HUES64 (cell line): ENCODE data around the gene LZTR1.
"Not testable (repeated sequence)": the region's sequence is repeated elsewhere in the genome, so short reads cannot be mapped to it uniquely, and the experiment has no call there.

Source experiments
- H3K27ac ChIP-seq: 2 replicates; pipeline ENCODE4 v1.7.0; 2013; ENCODE audit warnings: low read depth, low read length, inconsistent platforms
- H3K27me3 ChIP-seq: 2 replicates; pipeline ENCODE4 v1.6.1; 2013; ENCODE audit warnings: mild to moderate bottlenecking, low read length; ENCODE audit not compliant: insufficient read depth
- H3K36me3 ChIP-seq: 2 replicates; pipeline ENCODE4 v1.6.1; 2013; ENCODE audit warnings: mild to moderate bottlenecking, low read length; ENCODE audit not compliant: insufficient read depth
- H3K4me1 ChIP-seq: 2 replicates; pipeline ENCODE4 v1.6.1; 2013; ENCODE audit warnings: mild to moderate bottlenecking, low read length, moderate library complexity; ENCODE audit not compliant: insufficient read depth
- H3K4me3 ChIP-seq: 2 replicates; pipeline ENCODE4 v1.5.1; 2013; ENCODE audit warnings: mild to moderate bottlenecking, low read length, moderate library complexity
- H3K9ac ChIP-seq: 2 replicates; pipeline ENCODE4 v1.6.1; 2013; ENCODE audit warnings: mild to moderate bottlenecking, low read depth, low read length
- H3K9me3 ChIP-seq: 2 replicates; pipeline ENCODE4 v1.6.1; 2013; ENCODE audit warnings: low read depth, low read length; ENCODE audit not compliant: insufficient read depth
- WGBS: fragments of 150-250, 120-280 bp; methylation state at CpG from one replicate; pipeline ENCODE4 v1.1.7; 2013; ENCODE audit warnings: missing lambda C conversion rate; 5-methylcytosine and 5-hydroxymethylcytosine counted together

The LZTR1 gene

GRCh38 chr22:20942203-20942902, 39.7 kb upstream of the LZTR1 start:
- not testable (repeated sequence) for H3K9me3 ChIP-seq, H3K9ac ChIP-seq, H3K4me1 ChIP-seq, H3K27me3 ChIP-seq, H3K27ac ChIP-seq, H3K4me3 ChIP-seq
- H3K36me3 ChIP-seq, result peaks cover 28% of the 10 kb centered on the region
- 97% methylated on average over 7 of the region's 7 CpGs for WGBS

- Histone ChIP-seq H3K4me3 (no peak overlapping the region), H3K9me3 (no peaks in the 10 kb centered on the region), H3K27me3 (no peaks in the 10 kb centered on the region), H3K4me1 (0 out of 2 replicates have a peak, but pooled peaks cover 4% of the 10 kb centered on the region), H3K27ac (no peak overlapping the region), H3K9ac (no peak overlapping the region), H3K36me3 (peaks cover 19% of the 10 kb centered on the region)
- 96% methylated on average over 8 of the region's 8 CpGs for WGBS
Observed at GRCh38 chr22:20943104-20943933, 38.8 kb upstream of the LZTR1 start.

GRCh38 chr22:20944042-20944441, 38.1 kb upstream of the LZTR1 start:
- no peak overlapping the region for H3K9ac ChIP-seq
- WGBS, result 100% methylated on average over 1 of the region's 1 CpG
- H3K27me3 ChIP-seq, result no peaks in the 10 kb centered on the region
- H3K27ac ChIP-seq, result no peak overlapping the region
- H3K4me1 ChIP-seq, result 0 out of 2 replicates have a peak, but pooled peaks cover 4% of the 10 kb centered on the region
- no peak overlapping the region for H3K4me3 ChIP-seq
- H3K36me3 ChIP-seq, result peaks cover 19% of the 10 kb centered on the region
- no peaks in the 10 kb centered on the region for H3K9me3 ChIP-seq

- no peak overlapping the region for H3K4me3 ChIP-seq
- H3K36me3 ChIP-seq, result peaks cover 34% of the 10 kb centered on the region
- 0 out of 2 replicates have a peak, but pooled peaks cover 4% of the 10 kb centered on the region for H3K4me1 ChIP-seq
- H3K27ac ChIP-seq, result no peak overlapping the region
- no peaks in the 10 kb centered on the region for H3K9me3 ChIP-seq
- 95% methylated on average over 2 of the region's 2 CpGs for WGBS
- no peaks in the 10 kb centered on the region for H3K27me3 ChIP-seq
- no peak overlapping the region for H3K9ac ChIP-seq
Observed at GRCh38 chr22:20945578-20945934, 36.5 kb upstream of the LZTR1 start.

DNA sequence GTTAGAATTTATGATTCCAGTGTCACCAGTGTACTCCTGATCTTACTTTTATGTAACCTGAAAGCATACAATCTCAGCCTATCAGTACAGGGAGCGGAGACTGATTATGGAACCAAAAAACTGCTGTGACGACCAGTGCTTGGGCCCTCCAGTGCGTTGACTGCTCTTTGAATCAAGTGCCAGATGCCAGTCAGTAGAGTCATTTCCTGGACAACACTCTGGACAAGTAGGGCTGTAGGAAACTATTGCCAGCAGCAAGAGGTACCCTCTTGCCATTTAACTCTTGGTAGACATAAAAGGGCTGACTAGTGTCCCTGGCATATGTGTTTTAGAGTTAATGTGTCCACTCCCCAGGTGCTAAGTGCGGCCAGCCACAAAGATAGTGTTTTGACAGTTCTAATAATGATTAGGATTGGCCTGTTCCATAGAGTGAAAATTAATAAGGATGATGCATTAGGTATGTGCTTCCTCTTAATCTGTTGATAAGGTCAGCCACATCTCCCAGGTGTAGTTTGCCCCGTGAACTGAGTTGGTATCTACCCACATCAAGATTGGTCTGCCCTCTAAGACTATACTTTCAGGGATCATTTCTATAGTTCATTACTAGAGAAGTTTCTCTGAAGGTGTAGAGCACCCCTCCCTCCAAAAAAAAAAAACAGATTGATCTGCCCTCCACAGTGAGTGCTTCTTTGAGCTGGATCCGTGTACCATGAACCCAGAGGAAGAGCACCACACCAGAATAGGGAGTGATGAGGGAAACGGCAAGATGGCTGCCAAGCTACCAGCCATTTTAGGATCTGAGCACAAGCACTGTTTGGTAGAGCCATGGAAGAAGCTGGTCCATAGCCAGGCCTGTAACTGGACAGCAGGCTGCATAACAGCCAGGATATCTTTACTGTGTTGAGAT, 35.8 kb upstream of the LZTR1 start:
- Histone ChIP-seq H3K27ac (no peak overlapping the region; the same call in 1 of the 2 replicates), H3K4me3 (no peak overlapping the region), H3K9ac (no peak overlapping the region), H3K27me3 (no peaks in the 10 kb centered on the region), H3K4me1 (0 out of 2 replicates have a peak, but pooled peaks cover 8% of the 10 kb centered on the region), H3K36me3 (peaks cover 42% of the 10 kb centered on the region), H3K9me3 (no peaks in the 10 kb centered on the region)
- WGBS, result 95% methylated on average over 7 of the region's 7 CpGs

GRCh38 chr22:20946991-20947390, 35.1 kb upstream of the LZTR1 start:
- WGBS, result 100% methylated on average over 1 of the region's 1 CpG
- Histone ChIP-seq H3K27ac (no peak overlapping the region; the same call in 1 of the 2 replicates), H3K4me3 (no peak overlapping the region), H3K9me3 (no peaks in the 10 kb centered on the region), H3K9ac (no peak overlapping the region), H3K4me1 (peaks cover 12% of the 10 kb centered on the region; the same call in 1 of the 2 replicates), H3K36me3 (peaks cover 49% of the 10 kb centered on the region), H3K27me3 (no peaks in the 10 kb centered on the region)

DNA sequence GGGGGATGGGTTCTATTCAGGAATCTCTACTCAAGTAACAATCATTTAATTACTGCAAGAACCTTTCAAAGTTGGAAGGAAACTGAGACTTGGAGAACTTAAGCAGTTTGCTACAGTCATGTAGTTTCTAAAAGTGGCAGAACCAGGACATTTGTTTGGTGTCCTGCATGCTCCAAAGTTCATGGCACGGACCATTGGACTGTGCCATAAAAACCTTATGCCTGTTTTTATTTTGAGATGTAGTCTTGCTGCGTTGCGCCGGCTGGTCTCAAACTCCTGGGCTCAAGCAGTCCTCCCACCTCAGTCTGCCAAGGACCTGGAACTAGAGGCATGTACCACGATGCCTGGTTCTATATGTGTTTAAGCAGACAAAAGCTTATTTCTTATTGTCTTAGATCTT, 33.6 kb upstream of the LZTR1 start:
- WGBS, result 72% methylated on average over 5 of the region's 5 CpGs
- peaks cover 63% of the 10 kb centered on the region for H3K36me3 ChIP-seq

GRCh38 chr22:20948989-20949388, 33.1 kb upstream of the LZTR1 start:
- Histone ChIP-seq H3K4me3 (no peak overlapping the region), H3K4me1 (peaks cover 12% of the 10 kb centered on the region; the same call in 1 of the 2 replicates), H3K27me3 (no peaks in the 10 kb centered on the region), H3K36me3 (peaks cover 69% of the 10 kb centered on the region), H3K27ac (no peak overlapping the region), H3K9ac (no peak overlapping the region), H3K9me3 (no peaks in the 10 kb centered on the region)
- WGBS, result 98% methylated on average over 5 of the region's 5 CpGs

More for the DNA sequence above, 33.6 kb upstream of the LZTR1 start:
- Histone ChIP-seq H3K27me3 (no peaks in the 10 kb centered on the region), H3K27ac (no peak overlapping the region), H3K9me3 (no peaks in the 10 kb centered on the region), H3K4me1 (peaks cover 12% of the 10 kb centered on the region; the same call in 1 of the 2 replicates), H3K9ac (no peak overlapping the region), H3K4me3 (no peak overlapping the region)

- peaks cover 12% of the 10 kb centered on the region; the same call in 1 of the 2 replicates for H3K4me1 ChIP-seq
- peaks cover 72% of the 10 kb centered on the region for H3K36me3 ChIP-seq
- H3K9ac ChIP-seq, result no peak overlapping the region
- no peaks in the 10 kb centered on the region for H3K9me3 ChIP-seq
- no peak overlapping the region for H3K27ac ChIP-seq
- WGBS, result 95% methylated on average over 13 of the region's 13 CpGs
- H3K4me3 ChIP-seq, result no peak overlapping the region
- H3K27me3 ChIP-seq, result no peaks in the 10 kb centered on the region
Observed at GRCh38 chr22:20949698-20950183, 32.4 kb upstream of the LZTR1 start.

- Histone ChIP-seq H3K36me3 (peaks cover 64% of the 10 kb centered on the region), H3K27ac (no peak overlapping the region)
- 95% methylated on average over 10 of the region's 10 CpGs for WGBS
Observed at GRCh38 chr22:20951151-20951931, 30.8 kb upstream of the LZTR1 start.

More at GRCh38 chr22:20951151-20951931, 30.8 kb upstream of the LZTR1 start:
- Histone ChIP-seq H3K4me3 (no peak overlapping the region), H3K27me3 (peaks cover 3% of the 10 kb centered on the region; the same call in 1 of the 2 replicates), H3K9ac (no peak overlapping the region), H3K4me1 (peaks cover 15% of the 10 kb centered on the region), H3K9me3 (no peaks in the 10 kb centered on the region)
